GM12878 (cell line): ENCODE results near the gene COPZ1. TPM values are rescaled to one million over a fixed set of nuclear protein-coding genes. Genes with fewer than 3 reads are reported as not detected.

ENCODE experiments used
- ATAC-seq: fragments of 200-7000 bp; cut with Tn5 transposase; 3 replicates; pipeline ENCODE4 v1.9.1; 2020; ENCODE audit warnings: mild to moderate bottlenecking, moderate library complexity
- BruUV-seq: library from RNA; stranded (reverse); fragments of 400-500 nt; replicated peaks from 2 replicates; lab custom pipeline; 2021; lab: Mats Ljungman, UMichigan
- CTCF ChIA-PET: fragments of 300-600 bp; sonication (Branson Sonifier 250); formaldehyde crosslinking; extraction: SDS; loops from one replicate; lab custom pipeline; 2021; ENCODE audit warnings: inconsistent platforms; lab: Yijun Ruan, JAX
- POLR2A ChIA-PET: fragments of 350-600 bp; formaldehyde crosslinking; extraction: SDS; loops from one replicate; lab custom pipeline; 2021; ENCODE audit warnings: inconsistent platforms; lab: Charles Lee
- RAD21 ChIA-PET: fragments of 300-600 bp; sonication (Branson Sonifier 250); formaldehyde crosslinking; loops from one replicate; lab custom pipeline; 2023; ENCODE audit warnings: antibody characterized with exemption; ENCODE audit not compliant: unreplicated experiment; lab: Charles Lee
- SMC1A ChIA-PET: fragments of 300-600 bp; sonication (Branson Sonifier 250); formaldehyde crosslinking; loops from one replicate; lab custom pipeline; 2023; ENCODE audit not compliant: unreplicated experiment, uncharacterized antibody; lab: Charles Lee
- DNase-seq: peaks from one replicate; pipeline ENCODE4 v3.0.0-alpha.2; 2011; ENCODE audit warnings: low read depth, low spot score
- FAIRE-seq: peaks from 3 replicates; lab custom pipeline; 2011; peaks lifted over from hg19 to GRCh38; lab: Jason Lieb, UNC
- H2AFZ ChIP-seq: 2 replicates; pipeline ENCODE4 v1.6.0; 2011; ENCODE audit warnings: low read depth, low read length, control low read depth; ENCODE audit not compliant: control insufficient read depth
- H3K27ac ChIP-seq: 2 replicates; pipeline ENCODE4 v1.5.1; 2011; ENCODE audit warnings: control low read depth; ENCODE audit not compliant: control insufficient read depth, insufficient read depth
- H3K27me3 ChIP-seq, 2 experiments: replicated peaks in 1 of 2; 2 replicates each; pipeline versions ENCODE4 v1.6.0 to v1.6.1; 2011; ENCODE audit warnings: low read length in 1 of 2; ENCODE audit not compliant: control insufficient read depth in 2 of 2, insufficient read depth in 2 of 2
- H3K36me3 ChIP-seq, 2 experiments: 2 replicates each; pipeline ENCODE4 v1.5.1; 2011; ENCODE audit warnings: low read length in 1 of 2; ENCODE audit not compliant: control insufficient read depth in 2 of 2, insufficient read depth in 2 of 2
- H3K4me1 ChIP-seq: 2 replicates; pipeline ENCODE4 v1.6.1; 2011; ENCODE audit warnings: mild to moderate bottlenecking, low read length, moderate library complexity, mixed read lengths; ENCODE audit not compliant: control insufficient read depth, insufficient read depth
- H3K4me2 ChIP-seq: 2 replicates; pipeline ENCODE4 v1.6.0; 2011; ENCODE audit warnings: control low read depth; ENCODE audit not compliant: control insufficient read depth, insufficient read depth
- H3K4me3 ChIP-seq: fragments of 200-600 bp; sonication (generic); 2 replicates; pipeline ENCODE4 v1.5.1; 2016
- H3K79me2 ChIP-seq: 2 replicates; pipeline ENCODE4 v1.6.0; 2011; ENCODE audit warnings: low read length; ENCODE audit not compliant: control insufficient read depth, insufficient read depth
- H3K9ac ChIP-seq: 2 replicates; pipeline ENCODE4 v1.8.0; 2011; ENCODE audit warnings: low read length, control low read depth, mixed read lengths; ENCODE audit not compliant: control insufficient read depth, insufficient read depth
- H3K9me3 ChIP-seq: replicated peaks from 3 replicates; pipeline ENCODE4 v1.5.1; 2011; ENCODE audit warnings: mild to moderate bottlenecking, low read length; ENCODE audit not compliant: control insufficient read depth, insufficient read depth
- H4K20me1 ChIP-seq: 2 replicates; pipeline ENCODE4 v1.6.0; 2011; ENCODE audit not compliant: control insufficient read depth, insufficient read depth
- IKZF2 ChIP-seq, 2 experiments: fragments of 450-650 bp; IDR thresholded peaks; 2 replicates each; pipeline ENCODE4 v1.6.1; 2017; ENCODE audit warnings: mild to moderate bottlenecking in 2 of 2, moderate library complexity in 2 of 2
- IRF4 ChIP-seq: IDR thresholded peaks from 2 replicates; pipeline ENCODE4 v1.6.1; 2011; ENCODE audit warnings: low read depth, low read length
- MYB ChIP-seq: fragments of 150-350 bp; IDR thresholded peaks from 2 replicates; pipeline ENCODE4 v1.6.1; 2014; ENCODE audit warnings: mild to moderate bottlenecking, low read depth, low read length, borderline replicate concordance
- NR2C1 ChIP-seq: fragments of 450-650 bp; IDR thresholded peaks from 2 replicates; pipeline ENCODE4 v1.6.1; 2017; ENCODE audit warnings: antibody characterized with exemption, mild to moderate bottlenecking, moderate library complexity
- NR2F1 ChIP-seq: fragments of 450-650 bp; conservative IDR thresholded peaks from 2 replicates; pipeline ENCODE4 v1.6.1; 2017; ENCODE audit warnings: mild to moderate bottlenecking
- PAX5 ChIP-seq: IDR thresholded peaks from 2 replicates; pipeline ENCODE4 v1.6.1; 2011; ENCODE audit warnings: low read depth, low read length, borderline replicate concordance
- PML ChIP-seq: IDR thresholded peaks from 2 replicates; pipeline ENCODE4 v1.6.1; 2012; ENCODE audit warnings: low read length, inconsistent platforms
- RAD21 ChIP-seq: IDR thresholded peaks from 2 replicates; pipeline ENCODE4 v1.6.1; 2011; ENCODE audit warnings: mild to moderate bottlenecking, low read depth, low read length, moderate library complexity; ENCODE audit not compliant: insufficient read depth
- RCOR1 ChIP-seq: conservative IDR thresholded peaks from 2 replicates; pipeline ENCODE4 v1.6.1; 2012; ENCODE audit warnings: low read depth, low read length, improper control_type of control experiment
- SIN3A ChIP-seq: IDR thresholded peaks from 2 replicates; pipeline ENCODE4 v1.6.1; 2012; ENCODE audit warnings: low read depth, low read length, improper control_type of control experiment
- YY1 ChIP-seq: IDR thresholded peaks from 2 replicates; pipeline ENCODE4 v1.6.1; 2011; ENCODE audit warnings: low read depth, mild to moderate bottlenecking, low read length
- ZZZ3 ChIP-seq: IDR thresholded peaks from 2 replicates; pipeline ENCODE4 v1.6.1; 2011; ENCODE audit warnings: low read depth; ENCODE audit not compliant: control insufficient read depth, insufficient read length
- WGBS: methylation state at CpG from one replicate; pipeline ENCODE4 v1.1.6; 2016; ENCODE audit warnings: low lambda C conversion rate; ENCODE audit not compliant: insufficient replicate concordance, insufficient coverage; ENCODE audit errors: missing lambda C conversion rate; 5-methylcytosine and 5-hydroxymethylcytosine counted together
- in situ Hi-C: fragments of 300-500 bp; cut with MboI; formaldehyde crosslinking; loops from 9 replicates; pipeline ENCODE4 v1.14.3; 2018; ENCODE audit warnings: mixed read lengths
- intact Hi-C: fragments of 100-400 bp; cut with micrococcal nuclease; formaldehyde crosslinking; loops from one replicate; pipeline ENCODE4 v1.14.2; 2022; ENCODE audit not compliant: unreplicated experiment
- polyA plus RNA-seq, 11 experiments: library from polyadenylated mRNA; depleted of rRNA in 4 of 11; unstranded in 6 of 11; stranded (reverse) in 5 of 11; fragments of >200 nt; fragmentation: Nextera tagmentation in 4 of 11; fragmentation: Illumina TruSeq in 1 of 11; extraction: Ambion mirVana in 4 of 11; extraction: Trizol in 1 of 11; gene quantifications; 1 replicate in 1 of 11; 2 replicates in 10 of 11; pipeline versions ENCODE4 v1.2.1 to v1.2.3, GENCODE V29; 2011 to 2016; ENCODE audit warnings: inconsistent platforms in 2 of 11, missing spikeins in 2 of 11, low read depth in 1 of 11
- total RNA-seq, 4 experiments: library from RNA; depleted of rRNA in 3 of 4; stranded (reverse); fragments of >200 nt in 3 of 4; fragmentation: Illumina TruSeq in 1 of 4; extraction: Trizol in 1 of 4; gene quantifications; 2 replicates each; pipeline versions ENCODE4 v1.2.1 to v1.2.3, GENCODE V29; 2013 to 2021
- TF ChIP-seq, protein P1 (sequence below): fragments of 450-650 bp; IDR thresholded peaks from 2 replicates; pipeline ENCODE4 v1.6.1; 2017; ENCODE audit warnings: mild to moderate bottlenecking, moderate library complexity

Gene COPZ1
- total and polyA plus RNA-seq, 10 of the 15 experiments (the other 5 are each of a cell fraction or from before 2014, with no cell fraction given), result 112 to 378 (median 184) TPM

DNA sequence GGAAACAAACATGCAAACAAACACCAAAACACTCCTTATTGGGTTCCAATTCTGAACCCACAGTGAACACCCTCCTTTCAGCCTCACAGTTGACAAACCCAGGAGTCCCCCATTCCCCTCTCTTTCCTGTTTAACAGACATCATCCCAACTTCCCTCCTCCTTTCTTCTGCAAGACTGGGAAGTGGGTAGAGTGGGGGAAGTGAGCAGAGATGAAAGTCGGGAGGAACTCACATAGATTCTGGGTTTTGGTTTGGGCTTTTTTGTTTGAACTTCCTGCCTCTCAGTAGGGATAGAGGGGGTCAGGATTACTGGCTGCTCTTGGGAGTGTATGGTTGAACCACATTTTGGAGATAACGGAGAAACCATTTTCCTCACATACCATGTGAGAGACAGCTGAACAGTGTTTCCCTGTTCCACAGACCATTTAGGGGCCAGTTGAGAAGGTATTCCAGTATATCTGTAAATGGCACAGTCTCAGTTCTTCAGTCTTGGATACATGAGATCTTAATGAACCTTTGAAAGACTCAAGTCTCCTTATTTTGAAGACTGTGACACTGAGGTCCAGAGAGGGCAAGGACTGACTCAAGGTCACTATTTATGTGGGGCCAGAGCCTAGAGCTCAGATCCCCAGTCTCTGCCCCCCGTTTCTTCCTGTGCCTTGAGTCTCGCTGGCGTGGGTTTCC lies 43.2 kb downstream of the COPZ1 start (continued):
- TF ChIP-seq, protein P1, sequence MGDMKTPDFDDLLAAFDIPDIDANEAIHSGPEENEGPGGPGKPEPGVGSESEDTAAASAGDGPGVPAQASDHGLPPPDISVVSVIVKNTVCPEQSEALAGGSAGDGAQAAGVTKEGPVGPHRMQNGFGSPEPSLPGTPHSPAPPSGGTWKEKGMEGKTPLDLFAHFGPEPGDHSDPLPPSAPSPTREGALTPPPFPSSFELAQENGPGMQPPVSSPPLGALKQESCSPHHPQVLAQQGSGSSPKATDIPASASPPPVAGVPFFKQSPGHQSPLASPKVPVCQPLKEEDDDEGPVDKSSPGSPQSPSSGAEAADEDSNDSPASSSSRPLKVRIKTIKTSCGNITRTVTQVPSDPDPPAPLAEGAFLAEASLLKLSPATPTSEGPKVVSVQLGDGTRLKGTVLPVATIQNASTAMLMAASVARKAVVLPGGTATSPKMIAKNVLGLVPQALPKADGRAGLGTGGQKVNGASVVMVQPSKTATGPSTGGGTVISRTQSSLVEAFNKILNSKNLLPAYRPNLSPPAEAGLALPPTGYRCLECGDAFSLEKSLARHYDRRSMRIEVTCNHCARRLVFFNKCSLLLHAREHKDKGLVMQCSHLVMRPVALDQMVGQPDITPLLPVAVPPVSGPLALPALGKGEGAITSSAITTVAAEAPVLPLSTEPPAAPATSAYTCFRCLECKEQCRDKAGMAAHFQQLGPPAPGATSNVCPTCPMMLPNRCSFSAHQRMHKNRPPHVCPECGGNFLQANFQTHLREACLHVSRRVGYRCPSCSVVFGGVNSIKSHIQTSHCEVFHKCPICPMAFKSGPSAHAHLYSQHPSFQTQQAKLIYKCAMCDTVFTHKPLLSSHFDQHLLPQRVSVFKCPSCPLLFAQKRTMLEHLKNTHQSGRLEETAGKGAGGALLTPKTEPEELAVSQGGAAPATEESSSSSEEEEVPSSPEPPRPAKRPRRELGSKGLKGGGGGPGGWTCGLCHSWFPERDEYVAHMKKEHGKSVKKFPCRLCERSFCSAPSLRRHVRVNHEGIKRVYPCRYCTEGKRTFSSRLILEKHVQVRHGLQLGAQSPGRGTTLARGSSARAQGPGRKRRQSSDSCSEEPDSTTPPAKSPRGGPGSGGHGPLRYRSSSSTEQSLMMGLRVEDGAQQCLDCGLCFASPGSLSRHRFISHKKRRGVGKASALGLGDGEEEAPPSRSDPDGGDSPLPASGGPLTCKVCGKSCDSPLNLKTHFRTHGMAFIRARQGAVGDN, result no peak
- TF ChIP-seq SIN3A, result no peak

DNA sequence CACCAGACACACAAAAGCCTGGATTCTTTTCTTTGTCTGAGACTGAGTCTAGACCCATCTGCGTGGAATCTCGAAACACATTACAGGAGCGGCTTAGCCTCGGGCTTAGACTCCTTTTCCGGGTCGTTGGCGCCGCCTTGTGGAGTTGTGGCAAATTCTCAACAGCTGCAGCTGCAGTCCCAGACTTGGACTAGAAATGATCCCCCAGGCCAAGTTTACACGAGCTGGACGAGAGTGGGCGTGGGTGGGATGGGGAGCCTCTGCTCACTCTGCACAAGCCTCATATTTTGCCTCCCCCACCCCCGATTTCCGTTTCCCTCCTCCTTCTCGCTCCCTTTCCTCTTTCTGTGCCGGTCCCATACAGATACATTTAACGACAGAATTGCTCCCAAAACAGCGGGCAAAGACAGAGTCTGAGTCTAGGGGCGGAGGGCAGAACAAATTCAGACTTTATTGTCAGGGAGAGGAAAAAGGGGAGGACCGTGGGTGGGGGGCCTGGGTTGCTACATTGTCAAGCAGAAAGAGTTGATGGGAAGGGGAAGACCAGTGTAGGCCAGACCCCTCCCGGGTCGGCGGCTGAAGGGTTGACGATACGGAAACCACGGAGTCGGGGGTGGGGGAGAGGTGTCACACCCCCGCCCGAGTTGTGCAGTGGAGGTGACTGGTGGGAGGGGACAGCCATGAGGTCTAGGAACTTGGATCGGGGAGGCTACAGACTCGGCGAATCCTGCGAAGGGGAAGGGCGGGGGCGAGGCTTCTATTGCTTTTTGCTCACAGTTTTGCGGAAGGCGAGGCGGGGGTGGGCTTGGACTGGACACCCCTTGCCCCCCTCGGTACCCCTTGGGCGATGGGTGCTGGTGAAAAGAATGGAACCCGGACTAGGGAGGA lies 44.0 kb downstream of the COPZ1 start:
- Histone ChIP-seq H2AFZ (peak overlapping the region; percentile 83), H3K79me2 (no peaks in the 10 kb centered on the region), H3K27ac (no peak overlapping the region), H3K27me3 (no peaks in the 10 kb centered on the region), H4K20me1 (no peaks in the 10 kb centered on the region), H3K4me3 (no peak overlapping the region), H3K36me3 (no peaks in the 10 kb centered on the region), H3K4me1 (peaks cover 24% of the 10 kb centered on the region), H3K9me3 (no peaks in the 10 kb centered on the region), H3K9ac (peak overlapping the region; percentile 38), H3K4me2 (peak overlapping the region; percentile 66)
- intact Hi-C loops, result loop anchor here (1.0 kb wide), 4 partner anchors 33 to 149 kb away; no protein-coding TSS in a partner anchor
- ChIA-PET POLR2A (interaction anchor here (0.5 to 1.7 kb wide), 3 partner anchors 10 to 114 kb away, joined by 4 to 9 read pairs (median 4); no protein-coding TSS in a partner anchor), SMC1A (interaction anchor here (0.6 to 3.0 kb wide), 23 partner anchors 9 to 336 kb away, joined by 3 to 19 read pairs (median 4); partner anchors contain the start of gene HOXC5), RAD21 (interaction anchor here (0.6 to 1.8 kb wide), 20 partner anchors 10 to 154 kb away, joined by 3 to 18 read pairs (median 5); partner anchors contain the start of genes COPZ1 and NCKAP1L), CTCF (interaction anchor here (0.6 to 4.9 kb wide), 42 partner anchors 10 to 167 kb away, joined by 3 to 61 read pairs (median 4); partner anchors contain the start of genes COPZ1, HNRNPA1 and ZNF385A)
- WGBS, result 21% methylated on average over 40 of the region's 40 CpGs
- in situ Hi-C loops, result loop anchor here (10.0 kb wide), 1 partner anchor 344 kb away; the partner anchor contains the start of gene HOXC6
- TSS peak; percentile 63 for BruUV-seq
- ATAC-seq, result peak; percentile 92
- FAIRE-seq, result peak; percentile 95
- DNase-seq, result no peak
- no peak for TF ChIP-seq IKZF2 (IDR thresholded peaks at IDR 0.05)
- peak; percentile 46 for TF ChIP-seq NR2F1
- peak; percentile 65; the same call in 1 of the 2 replicates for TF ChIP-seq YY1
- no peak for TF ChIP-seq RCOR1
- 0 out of 2 replicates have a peak, but pooled peaks have one; percentile 18 for TF ChIP-seq IRF4
- no peak for TF ChIP-seq MYB
- no peak for TF ChIP-seq NR2C1
- TF ChIP-seq PAX5, result no peak
- TF ChIP-seq PML, result no peak
- peak; percentile 93 for TF ChIP-seq RAD21
- no peak for TF ChIP-seq ZZZ3
